CD4-positive, CD25-positive, alpha-beta regulatory T cell (primary cell): ENCODE data around the gene SHOC2. TPM values are rescaled to one million over a fixed set of nuclear protein-coding genes. Genes with fewer than 3 reads are reported as not detected.
A peak's percentile ranks its signal among the peaks of the same experiment; 100 is the strongest.

Experiments used
- ATAC-seq, 2 donors: fragments of 150-1000 bp; cut with Tn5 transposase; one replicate each; pipeline ENCODE4 v1.10.0; 2021; ENCODE audit warnings: low read depth in 2 of 2, moderate number of reproducible peaks in 2 of 2, moderate library complexity in 1 of 2
- DNase-seq, 3 donors: peaks; one replicate each; pipeline versions ENCODE4 v3.0.0 to v3.0.0-alpha.2; 2012 to 2022; ENCODE audit warnings: mixed read lengths in 1 of 3
- H3K27ac ChIP-seq: one replicate; pipeline ENCODE4 v1.7.0; 2013; ENCODE audit warnings: mild to moderate bottlenecking, low read length; ENCODE audit not compliant: insufficient read depth, poor library complexity, severe bottlenecking
- H3K27me3 ChIP-seq: one replicate; pipeline ENCODE4 v1.7.0; 2013; ENCODE audit warnings: low read length; ENCODE audit not compliant: control insufficient read depth, insufficient read depth
- H3K36me3 ChIP-seq: one replicate; pipeline ENCODE4 v1.7.0; 2013; ENCODE audit warnings: mild to moderate bottlenecking, low read length, moderate library complexity; ENCODE audit not compliant: control insufficient read depth, insufficient read depth
- H3K4me1 ChIP-seq: 2 replicates; pipeline ENCODE4 v1.7.0; 2013; ENCODE audit warnings: mild to moderate bottlenecking, low read length; ENCODE audit not compliant: insufficient read depth, control insufficient read depth, poor library complexity, severe bottlenecking
- H3K4me3 ChIP-seq: one replicate; pipeline ENCODE4 v1.7.0; 2013; ENCODE audit warnings: low read depth, mild to moderate bottlenecking, low read length, moderate library complexity
- H3K9me3 ChIP-seq, 2 experiments: 1 replicate in 1 of 2; 2 replicates in 1 of 2; pipeline ENCODE4 v1.7.0; 2013; ENCODE audit warnings: low read length in 2 of 2, mild to moderate bottlenecking in 1 of 2, moderate library complexity in 1 of 2; ENCODE audit not compliant: control insufficient read depth in 2 of 2
- H3K27ac Mint-ChIP-seq, 3 donors: one replicate each; pipeline ENCODE4 v1.8.0; 2020 to 2022; ENCODE audit warnings: mild to moderate bottlenecking in 3 of 3, mixed read lengths in 3 of 3, moderate library complexity in 2 of 3
- H3K27me3 Mint-ChIP-seq: one replicate; pipeline ENCODE4 v1.8.0; 2022; ENCODE audit warnings: mild to moderate bottlenecking, mixed read lengths
- H3K36me3 Mint-ChIP-seq: one replicate; pipeline ENCODE4 v1.8.0; 2020; ENCODE audit warnings: mixed read lengths
- H3K4me1 Mint-ChIP-seq, 4 donors: one replicate each; pipeline ENCODE4 v1.8.0; 2020 to 2022; ENCODE audit warnings: mixed read lengths in 4 of 4, mild to moderate bottlenecking in 1 of 4
- H3K4me3 Mint-ChIP-seq, 4 donors: one replicate each; pipeline ENCODE4 v1.8.0; 2020 to 2022; ENCODE audit warnings: mild to moderate bottlenecking in 4 of 4, mixed read lengths in 4 of 4, moderate library complexity in 3 of 4
- H3K9me3 Mint-ChIP-seq, 7 donors: one replicate each; pipeline ENCODE4 v1.8.0; 2020 to 2022; ENCODE audit warnings: mixed read lengths in 7 of 7, mild to moderate bottlenecking in 3 of 7, moderate library complexity in 2 of 7
- polyA plus RNA-seq, 4 donors: library from polyadenylated mRNA; unstranded; fragments of 300-500 nt; fragmentation: Illumina TruSeq; gene quantifications; one replicate each; pipeline ENCODE4 v1.2.3, GENCODE V29; 2021
- total RNA-seq: library from RNA; stranded (reverse); gene quantifications from one replicate; pipeline ENCODE4 v1.2.3, GENCODE V29; 2022

SHOC2 gene
- total RNA-seq = 91.3 TPM
- 10 to 100 TPM; 62.1 to 68.0 (median 64.1) TPM for polyA plus RNA-seq

DNA sequence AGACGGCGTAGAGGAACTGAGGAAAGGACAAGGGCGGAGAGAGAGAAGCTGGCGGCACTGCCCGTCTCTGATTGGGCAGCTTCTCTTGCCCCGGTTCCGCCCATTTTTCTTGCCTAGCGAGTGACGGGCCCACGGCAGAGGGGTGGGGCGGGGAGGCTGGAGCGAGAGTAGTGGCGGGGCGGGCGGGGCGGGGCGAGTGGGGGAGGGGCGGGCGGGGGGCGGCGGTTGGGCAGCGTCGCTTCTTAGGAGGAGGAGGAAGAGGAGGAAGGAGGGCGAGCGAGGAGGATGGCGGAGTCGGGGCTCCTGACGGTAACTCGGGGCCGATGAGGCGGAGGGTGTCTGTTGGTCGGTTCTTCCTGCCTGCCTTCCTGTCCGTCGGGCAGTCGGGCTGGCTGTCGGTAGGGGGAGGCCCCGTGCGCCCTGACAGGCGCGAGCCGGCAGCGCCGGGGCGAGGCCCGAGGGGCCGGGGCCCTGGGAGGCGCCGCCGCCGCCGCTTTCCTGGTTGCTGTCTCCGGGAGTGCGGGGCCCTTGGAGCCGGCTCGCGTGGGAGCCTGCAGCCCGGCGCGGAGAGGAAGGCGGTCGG, at the start of gene SHOC2:
TSS of gene SHOC2 (plus strand) at position 256 of the 583 bp plus-strand sequence. CDS start 44,755 bp downstream, outside the sequence.
- H3K27ac ChIP-seq = peak within 1 kb of the TSS; percentile 99
- H3K36me3 Mint-ChIP-seq = peaks cover 8% of the 10 kb centered on the region
- H3K9me3 ChIP-seq = no peaks in the 10 kb centered on the region
- peak within 1 kb of the TSS; percentile 98 to 100 (median 100) for H3K27ac Mint-ChIP-seq
- H3K27me3 ChIP-seq = no peaks in the 10 kb centered on the region
- peaks cover 20 to 68% (median 41%) of the 10 kb centered on the region in 4 donors for H3K4me1 Mint-ChIP-seq
- peaks cover 30% of the 10 kb centered on the region for H3K4me1 ChIP-seq
- H3K4me3 Mint-ChIP-seq = peak within 1 kb of the TSS; percentile 98 to 100 (median 100)
- peak; percentile 45 to 97 for ATAC-seq
- H3K27me3 Mint-ChIP-seq = no peaks in the 10 kb centered on the region
- DNase-seq = peak; percentile 98 to 100 (median 99)
- H3K36me3 ChIP-seq = peaks cover 6% of the 10 kb centered on the region
- peak within 1 kb of the TSS; percentile 99 for H3K4me3 ChIP-seq
- no peaks in the 10 kb centered on the region for H3K9me3 Mint-ChIP-seq

DNA sequence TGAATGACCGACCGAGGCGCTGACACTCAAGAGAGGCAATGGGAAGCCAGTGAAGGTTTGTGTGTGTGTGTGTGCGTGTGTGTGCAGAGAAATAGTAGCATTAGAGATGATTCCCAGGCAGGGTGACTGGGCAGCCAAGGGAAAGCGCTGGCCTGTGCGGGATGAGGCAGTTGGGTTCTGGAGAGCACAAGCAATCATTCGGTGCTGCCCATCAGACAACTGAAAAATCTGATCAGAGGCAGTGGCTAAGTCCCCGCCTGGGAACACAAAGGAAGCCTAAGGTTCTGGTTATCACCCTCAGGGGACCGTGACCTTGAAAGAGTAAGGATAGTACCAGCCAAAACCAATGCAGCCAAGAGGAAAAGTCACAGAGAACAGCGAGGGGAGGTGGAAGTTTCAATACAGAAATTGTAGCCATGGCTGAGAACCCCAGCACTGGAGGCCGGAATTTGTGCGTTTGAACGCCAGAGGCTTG, 48.5 kb upstream of the SHOC2 start:
- peaks cover 0 to 1% (median 0%) of the 10 kb centered on the region in 7 donors for H3K9me3 Mint-ChIP-seq
- peaks cover 13% of the 10 kb centered on the region for H3K36me3 Mint-ChIP-seq
- H3K9me3 ChIP-seq = no peaks in the 10 kb centered on the region
- H3K4me1 Mint-ChIP-seq = peaks cover 36 to 77% (median 62%) of the 10 kb centered on the region in 4 donors
- peak overlapping the region; percentile 99 for H3K27ac ChIP-seq
- H3K4me1 ChIP-seq = peaks cover 89% of the 10 kb centered on the region
- no peaks in the 10 kb centered on the region for H3K27me3 ChIP-seq
- ATAC-seq (no peak), DNase-seq (no peak)
- H3K4me3 Mint-ChIP-seq = peak overlapping the region; percentile 96 to 99 (median 98)
- H3K27me3 Mint-ChIP-seq = peaks cover 14% of the 10 kb centered on the region
- peak overlapping the region; percentile 90 for H3K4me3 ChIP-seq
- peaks cover 4% of the 10 kb centered on the region for H3K36me3 ChIP-seq
- peak overlapping the region; percentile 94 to 100 (median 97) for H3K27ac Mint-ChIP-seq

DNA sequence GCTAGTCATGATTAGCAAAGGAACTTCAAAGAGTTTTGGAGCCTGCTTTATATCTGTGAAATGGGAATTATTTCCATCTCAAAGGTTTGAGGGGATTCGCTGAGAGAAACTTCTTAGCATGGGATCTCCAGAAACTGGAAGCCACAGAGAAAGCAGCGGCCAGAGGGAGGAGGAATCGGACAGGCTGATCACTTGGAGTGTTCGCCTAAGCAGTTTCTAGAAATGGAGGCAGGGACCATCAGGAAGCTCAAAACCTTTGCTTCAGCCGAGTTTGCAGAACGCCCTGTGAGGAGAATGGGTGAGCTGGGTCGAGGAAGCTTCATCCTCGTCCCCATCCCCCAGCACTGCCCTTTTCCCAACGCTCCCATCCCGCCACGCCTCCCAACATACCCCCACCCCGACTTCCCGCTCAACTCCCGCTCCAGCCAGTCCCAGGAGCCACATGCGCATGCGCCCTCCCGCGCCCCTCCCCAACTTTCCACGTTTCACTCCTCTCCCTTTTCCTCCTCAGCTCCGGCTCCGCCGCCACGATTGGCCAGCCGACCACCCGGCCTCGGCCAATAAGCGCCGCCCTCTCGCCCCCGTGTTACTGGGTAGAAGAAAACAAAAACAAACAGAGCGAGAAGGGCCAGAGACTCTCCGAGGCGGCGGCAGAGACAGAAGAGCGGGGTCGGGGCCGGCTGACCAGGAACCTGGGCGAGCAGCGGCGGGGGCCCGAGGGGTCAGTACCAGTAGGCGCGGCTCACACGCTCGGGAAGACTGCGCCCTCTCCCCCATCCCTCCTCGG, 47.9 kb upstream of the SHOC2 start, which contains the start of gene PDCD4:
TSS of gene PDCD4 (plus strand) at position 631 of the 787 bp plus-strand sequence. CDS start 4,100 bp downstream, outside the sequence.
- Histone ChIP-seq H3K9me3 (no peaks in the 10 kb centered on the region), H3K27me3 (no peaks in the 10 kb centered on the region), H3K27ac (peak within 1 kb of the TSS; percentile 99), H3K4me3 (peak within 1 kb of the TSS; percentile 99), H3K4me1 (peaks cover 86% of the 10 kb centered on the region), H3K36me3 (peaks cover 10% of the 10 kb centered on the region)
- H3K4me3 Mint-ChIP-seq = peak within 1 kb of the TSS; percentile 96 to 99 (median 98)
- peaks cover 14% of the 10 kb centered on the region for H3K36me3 Mint-ChIP-seq
- peaks cover 14% of the 10 kb centered on the region for H3K27me3 Mint-ChIP-seq
- ATAC-seq (peak; percentile 69 to 75), DNase-seq (peak; percentile 84 to 93 (median 88))
- H3K4me1 Mint-ChIP-seq = peaks cover 31 to 73% (median 59%) of the 10 kb centered on the region in 4 donors
- H3K27ac Mint-ChIP-seq = peak within 1 kb of the TSS; percentile 95 to 100 (median 97)
- peaks cover 0 to 1% (median 0%) of the 10 kb centered on the region in 7 donors for H3K9me3 Mint-ChIP-seq

DNA sequence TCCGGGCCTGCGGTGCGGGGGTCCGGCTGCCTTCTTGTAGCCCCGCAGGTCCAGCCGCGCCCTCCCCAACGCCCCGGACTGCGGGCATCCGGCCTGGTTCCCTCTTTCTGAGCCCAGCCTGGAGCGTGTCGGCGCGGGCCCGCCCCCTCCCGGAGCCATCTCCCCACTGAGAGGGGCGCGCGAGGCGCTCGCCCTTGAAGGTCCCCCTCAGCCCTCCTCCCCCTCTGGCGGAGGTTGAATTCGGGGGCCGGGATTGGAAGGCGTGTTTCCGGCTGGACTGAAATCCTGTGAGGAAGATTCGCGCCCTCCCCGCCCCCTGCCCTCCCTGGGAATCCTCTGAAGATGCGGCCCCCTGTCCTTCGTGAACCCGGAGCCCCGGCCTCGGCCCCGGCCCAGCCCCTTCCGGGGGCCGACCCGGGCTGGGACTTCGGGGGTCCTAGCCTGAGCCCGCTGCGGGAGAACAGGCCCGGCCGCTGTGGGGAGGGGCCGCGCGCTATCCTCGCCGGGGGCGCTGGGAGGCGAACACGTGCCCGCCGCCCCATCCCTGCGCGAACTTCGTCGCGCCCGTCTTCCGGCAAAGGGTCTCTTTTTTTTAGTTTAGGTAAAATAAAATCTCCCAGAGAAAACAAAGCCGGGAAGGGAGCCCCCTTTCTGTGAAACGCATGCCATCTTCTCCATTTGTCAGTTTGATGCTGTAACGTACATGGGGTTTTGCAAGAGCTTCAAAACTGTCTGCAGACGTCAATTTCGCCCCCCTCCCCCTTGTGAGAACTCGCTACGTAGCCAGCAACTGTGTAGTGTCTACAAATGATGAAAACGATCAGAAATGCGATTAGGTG, 47.0 kb upstream of the SHOC2 start:
- H3K36me3 ChIP-seq = peaks cover 15% of the 10 kb centered on the region
- Mint-ChIP-seq H3K9me3 (peaks cover 0 to 1% (median 0%) of the 10 kb centered on the region in 7 donors), H3K27me3 (peaks cover 14% of the 10 kb centered on the region), H3K36me3 (peaks cover 15% of the 10 kb centered on the region), H3K4me3 (peak overlapping the region; percentile 90 to 97 (median 96)), H3K27ac (peak overlapping the region; percentile 93 to 97 (median 95)), H3K4me1 (peaks cover 29 to 70% (median 57%) of the 10 kb centered on the region in 4 donors)
- DNase-seq (peak; percentile 82 to 89 (median 85)), ATAC-seq (peak; percentile 69 to 70)
- H3K9me3 ChIP-seq = no peaks in the 10 kb centered on the region
- no peaks in the 10 kb centered on the region for H3K27me3 ChIP-seq
- peaks cover 84% of the 10 kb centered on the region for H3K4me1 ChIP-seq
- peak overlapping the region; percentile 99 for H3K27ac ChIP-seq
- H3K4me3 ChIP-seq = peak overlapping the region; percentile 99

DNA sequence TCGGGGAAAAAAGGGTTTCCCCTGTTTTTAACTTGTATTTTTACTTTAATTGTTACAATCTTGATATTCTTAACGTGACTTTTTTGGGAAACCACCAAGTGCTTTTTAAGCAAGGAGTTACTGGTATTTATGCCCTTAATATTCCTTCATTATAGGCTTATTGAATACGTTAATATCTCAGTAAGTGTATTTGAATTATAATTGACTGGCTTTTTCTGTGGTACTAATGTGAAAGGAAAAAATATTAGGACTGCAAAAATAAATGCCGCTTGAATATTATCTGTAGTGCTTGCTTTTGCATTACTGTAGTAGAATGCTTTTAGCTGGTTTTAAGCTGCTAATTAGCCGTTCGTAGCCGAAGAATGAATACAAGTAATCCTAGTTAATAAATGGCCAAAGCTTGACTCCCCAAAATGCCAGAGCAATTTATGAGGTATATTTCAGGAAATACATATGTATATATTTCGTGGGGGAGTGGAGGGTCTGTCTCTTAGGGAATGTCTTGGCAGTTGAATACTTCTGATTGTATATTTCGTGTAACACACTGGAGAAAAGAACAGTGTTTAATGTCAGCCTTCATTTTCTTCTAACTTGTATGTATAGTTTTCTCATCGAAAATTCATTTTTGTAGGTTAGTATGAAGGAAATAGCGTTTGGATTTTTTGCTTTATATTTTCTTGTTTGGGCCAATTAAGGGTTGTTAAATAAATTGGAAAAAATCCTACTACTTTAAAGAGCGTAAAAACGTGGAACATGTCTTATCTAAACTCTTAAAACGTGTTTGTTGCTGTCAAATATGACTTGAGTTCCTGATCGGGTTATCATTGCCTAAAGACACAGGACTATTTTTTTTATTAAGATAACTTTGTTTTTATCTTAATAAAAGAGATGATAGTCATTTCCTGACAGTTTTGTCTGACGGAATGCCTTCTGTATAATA, 46.1 kb upstream of the SHOC2 start:
- Histone ChIP-seq H3K4me3 (peak overlapping the region; percentile 99), H3K27ac (peak overlapping the region; percentile 99), H3K27me3 (no peaks in the 10 kb centered on the region), H3K9me3 (no peaks in the 10 kb centered on the region), H3K36me3 (peaks cover 24% of the 10 kb centered on the region), H3K4me1 (peaks cover 75% of the 10 kb centered on the region)
- Mint-ChIP-seq H3K27ac (peak overlapping the region; percentile 93 to 97 (median 95)), H3K4me3 (peak overlapping the region; percentile 90 to 96 (median 94)), H3K4me1 (peaks cover 32 to 70% (median 58%) of the 10 kb centered on the region in 4 donors), H3K36me3 (peaks cover 24% of the 10 kb centered on the region), H3K9me3 (peaks cover 0 to 1% (median 0%) of the 10 kb centered on the region in 7 donors), H3K27me3 (peaks cover 14% of the 10 kb centered on the region)
- DNase-seq (no peak), ATAC-seq (no peak)

DNA sequence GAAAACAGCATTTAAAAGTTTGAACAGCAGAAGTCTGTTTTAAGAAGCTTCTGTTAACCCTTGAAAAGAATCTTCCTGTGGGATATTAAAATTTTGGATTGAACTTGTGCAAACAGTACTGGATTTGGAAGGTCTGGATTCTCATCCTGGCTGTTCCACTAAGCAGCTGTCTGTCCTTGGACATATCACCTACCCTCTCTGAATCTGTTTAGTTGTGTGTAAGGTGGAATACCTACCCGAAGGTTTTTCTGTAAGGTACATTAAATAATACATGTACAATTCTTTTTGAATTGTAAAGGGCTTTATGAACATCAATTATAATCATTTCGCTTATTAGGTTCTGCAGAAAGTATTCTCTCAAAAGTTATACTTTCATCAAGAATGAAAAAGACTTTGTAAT, 45.5 kb upstream of the SHOC2 start:
- peaks cover 14% of the 10 kb centered on the region for H3K27me3 Mint-ChIP-seq
- Histone ChIP-seq H3K36me3 (peaks cover 31% of the 10 kb centered on the region), H3K27ac (peak overlapping the region; percentile 99), H3K4me3 (peak overlapping the region; percentile 99), H3K27me3 (no peaks in the 10 kb centered on the region), H3K9me3 (no peaks in the 10 kb centered on the region), H3K4me1 (peaks cover 68% of the 10 kb centered on the region)
- peak overlapping the region; percentile 85 to 96 (median 94) for H3K4me3 Mint-ChIP-seq
- ATAC-seq (no peak), DNase-seq (no peak)
- H3K4me1 Mint-ChIP-seq = peaks cover 35 to 70% (median 59%) of the 10 kb centered on the region in 4 donors
- H3K9me3 Mint-ChIP-seq = peaks cover 0 to 1% (median 0%) of the 10 kb centered on the region in 7 donors
- H3K27ac Mint-ChIP-seq = peak overlapping the region; percentile 9 to 97 (median 97)
- H3K36me3 Mint-ChIP-seq = peaks cover 28% of the 10 kb centered on the region
